ENCODE measurements around the gene CD3E.
"Not testable (repeated sequence)": the region's sequence is repeated elsewhere in the genome, so short reads cannot be mapped to it uniquely, and the experiment has no call there.

Gene CD3E

DNA sequence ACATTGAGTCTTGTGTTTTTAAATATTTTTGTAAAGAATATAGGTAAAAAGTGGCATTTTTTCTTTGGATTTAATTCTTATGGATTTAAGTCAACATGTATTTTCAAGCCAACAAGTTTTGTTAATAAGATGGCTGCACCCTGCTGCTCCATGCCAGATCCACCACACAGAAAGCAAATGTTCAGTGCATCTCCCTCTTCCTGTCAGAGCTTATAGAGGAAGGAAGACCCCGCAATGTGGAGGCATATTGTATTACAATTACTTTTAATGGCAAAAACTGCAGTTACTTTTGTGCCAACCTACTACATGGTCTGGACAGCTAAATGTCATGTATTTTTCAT is 333 bp upstream of the CD3E start:
- no peak overlapping the region for H3K9ac ChIP-seq (ENCODE audit: low read length)
- H2AFZ ChIP-seq (ENCODE audit: low read length) = peak overlapping the region; percentile 59
- peak overlapping the region; percentile 23; the same call in 1 of the 2 replicates for H3K4me2 ChIP-seq (ENCODE audit: low read depth, low read length)
- DNase-seq = no peak
- no peaks in the 10 kb centered on the region for H3K9me3 ChIP-seq (replicated peaks; ENCODE audit: insufficient read depth, low read length)
- no peaks in the 10 kb centered on the region for H3F3A ChIP-seq (ENCODE audit: insufficient read depth, low read length)
- H3K4me1 ChIP-seq (ENCODE audit: low read length) = peaks cover 10% of the 10 kb centered on the region
- H3K36me3 ChIP-seq (replicated peaks; ENCODE audit: insufficient read depth, low read length) = no peaks in the 10 kb centered on the region
- TF ChIP-seq EZH2 (optimal IDR thresholded peaks at IDR 0.05; ENCODE audit: low read depth, low read length) = no peak
- TF ChIP-seq, protein P1, sequence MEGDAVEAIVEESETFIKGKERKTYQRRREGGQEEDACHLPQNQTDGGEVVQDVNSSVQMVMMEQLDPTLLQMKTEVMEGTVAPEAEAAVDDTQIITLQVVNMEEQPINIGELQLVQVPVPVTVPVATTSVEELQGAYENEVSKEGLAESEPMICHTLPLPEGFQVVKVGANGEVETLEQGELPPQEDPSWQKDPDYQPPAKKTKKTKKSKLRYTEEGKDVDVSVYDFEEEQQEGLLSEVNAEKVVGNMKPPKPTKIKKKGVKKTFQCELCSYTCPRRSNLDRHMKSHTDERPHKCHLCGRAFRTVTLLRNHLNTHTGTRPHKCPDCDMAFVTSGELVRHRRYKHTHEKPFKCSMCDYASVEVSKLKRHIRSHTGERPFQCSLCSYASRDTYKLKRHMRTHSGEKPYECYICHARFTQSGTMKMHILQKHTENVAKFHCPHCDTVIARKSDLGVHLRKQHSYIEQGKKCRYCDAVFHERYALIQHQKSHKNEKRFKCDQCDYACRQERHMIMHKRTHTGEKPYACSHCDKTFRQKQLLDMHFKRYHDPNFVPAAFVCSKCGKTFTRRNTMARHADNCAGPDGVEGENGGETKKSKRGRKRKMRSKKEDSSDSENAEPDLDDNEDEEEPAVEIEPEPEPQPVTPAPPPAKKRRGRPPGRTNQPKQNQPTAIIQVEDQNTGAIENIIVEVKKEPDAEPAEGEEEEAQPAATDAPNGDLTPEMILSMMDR (IDR thresholded peaks at IDR 0.05; ENCODE audit: low read length) = no peak
- no peak for TF ChIP-seq EZH2phosphoT487 (IDR thresholded peaks at IDR 0.05; ENCODE audit: low read length)
- H3K4me3 ChIP-seq (ENCODE audit: low read length) = no peak overlapping the region
- H3K27me3 ChIP-seq (replicated peaks; ENCODE audit: insufficient read depth, low read length) = no peaks in the 10 kb centered on the region
- H4K20me1 ChIP-seq (ENCODE audit: insufficient read depth, low read length) = no peaks in the 10 kb centered on the region
- no peak overlapping the region for H3K27ac ChIP-seq (ENCODE audit: low read length)
- no peaks in the 10 kb centered on the region for H3K79me2 ChIP-seq (ENCODE audit: low read length)
- H3K9me2 ChIP-seq (replicated peaks; ENCODE audit: insufficient read depth, low read length) = no peaks in the 10 kb centered on the region

DNA sequence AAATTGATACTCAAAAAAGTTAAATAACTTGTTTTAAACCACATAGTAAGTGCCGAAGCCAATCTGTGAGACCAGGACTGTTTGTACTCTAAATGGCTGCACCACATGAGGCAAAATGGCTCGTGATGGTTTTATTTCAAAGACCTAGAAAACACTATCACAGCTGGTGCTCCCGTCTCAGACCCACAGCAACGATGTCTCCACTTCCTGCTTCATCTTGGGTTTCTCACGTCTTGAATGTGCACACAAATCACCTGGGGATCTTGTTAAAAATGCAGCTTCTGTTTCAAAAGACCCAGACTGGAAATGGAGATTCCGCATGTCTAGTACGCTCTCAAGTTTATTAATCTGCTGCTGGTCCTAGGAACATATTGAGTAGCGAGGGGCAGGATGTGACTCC is 1.2 kb downstream of the CD3E start:
- Histone ChIP-seq H3K36me3 (replicated peaks; ENCODE audit: insufficient read depth, low read length) (no peaks in the 10 kb centered on the region), H3K9me2 (replicated peaks; ENCODE audit: insufficient read depth, low read length) (no peaks in the 10 kb centered on the region), H3K27me3 (replicated peaks; ENCODE audit: insufficient read depth, low read length) (no peaks in the 10 kb centered on the region), H3F3A (ENCODE audit: insufficient read depth, low read length) (no peaks in the 10 kb centered on the region), H3K4me2 (ENCODE audit: low read depth, low read length) (no peak overlapping the region), H3K4me3 (ENCODE audit: low read length) (no peak overlapping the region), H3K9ac (ENCODE audit: low read length) (no peak overlapping the region), H3K9me3 (replicated peaks; ENCODE audit: insufficient read depth, low read length) (no peaks in the 10 kb centered on the region), H2AFZ (ENCODE audit: low read length) (no peak overlapping the region), H3K4me1 (ENCODE audit: low read length) (peaks cover 10% of the 10 kb centered on the region), H3K27ac (ENCODE audit: low read length) (no peak overlapping the region), H3K79me2 (ENCODE audit: low read length) (no peaks in the 10 kb centered on the region), H4K20me1 (ENCODE audit: insufficient read depth, low read length) (no peaks in the 10 kb centered on the region)
- DNase-seq = no peak
- TF ChIP-seq EZH2 (optimal IDR thresholded peaks at IDR 0.05; ENCODE audit: low read depth, low read length) = no peak
- TF ChIP-seq EZH2phosphoT487 (IDR thresholded peaks at IDR 0.05; ENCODE audit: low read length) = no peak
- TF ChIP-seq, protein P1 (IDR thresholded peaks at IDR 0.05; ENCODE audit: low read length) = no peak

- TF ChIP-seq EZH2 (optimal IDR thresholded peaks at IDR 0.05; ENCODE audit: low read depth, low read length) (no peak), EZH2phosphoT487 (IDR thresholded peaks at IDR 0.05; ENCODE audit: low read length) (no peak)
- TF ChIP-seq, protein P1 (IDR thresholded peaks at IDR 0.05; ENCODE audit: low read length) = no peak
- H3K4me3 ChIP-seq (ENCODE audit: low read length) = no peak overlapping the region
- no peak overlapping the region for H3K4me2 ChIP-seq (ENCODE audit: low read depth, low read length)
- H3F3A ChIP-seq (ENCODE audit: insufficient read depth, low read length) = no peaks in the 10 kb centered on the region
- no peaks in the 10 kb centered on the region for H3K36me3 ChIP-seq (replicated peaks; ENCODE audit: insufficient read depth, low read length)
- H3K9me3 ChIP-seq (replicated peaks; ENCODE audit: insufficient read depth, low read length) = no peaks in the 10 kb centered on the region
- H3K9ac ChIP-seq (ENCODE audit: low read length) = no peak overlapping the region
- H4K20me1 ChIP-seq (ENCODE audit: insufficient read depth, low read length) = no peaks in the 10 kb centered on the region
- no peaks in the 10 kb centered on the region for H3K27me3 ChIP-seq (replicated peaks; ENCODE audit: insufficient read depth, low read length)
- H2AFZ ChIP-seq (ENCODE audit: low read length) = no peak overlapping the region
- H3K27ac ChIP-seq (ENCODE audit: low read length) = no peak overlapping the region
- H3K4me1 ChIP-seq (ENCODE audit: low read length) = peaks cover 10% of the 10 kb centered on the region
- no peaks in the 10 kb centered on the region for H3K9me2 ChIP-seq (replicated peaks; ENCODE audit: insufficient read depth, low read length)
- no peak for DNase-seq
- H3K79me2 ChIP-seq (ENCODE audit: low read length) = no peaks in the 10 kb centered on the region
Measured at GRCh38 chr11:118306556-118306955, 2.0 kb downstream of the CD3E start.

GRCh38 chr11:118308995-118309528 is 4.5 kb downstream of the CD3E start:
- H3K4me1 ChIP-seq (ENCODE audit: low read length); H3K79me2 ChIP-seq (ENCODE audit: low read length); H3K9me2 ChIP-seq (replicated peaks; ENCODE audit: insufficient read depth, low read length); H3K27ac ChIP-seq (ENCODE audit: low read length); H3K9ac ChIP-seq (ENCODE audit: low read length); DNase-seq; H3K4me3 ChIP-seq (ENCODE audit: low read length); H2AFZ ChIP-seq (ENCODE audit: low read length); H3K4me2 ChIP-seq (ENCODE audit: low read depth, low read length); H3K9me3 ChIP-seq (replicated peaks; ENCODE audit: insufficient read depth, low read length); H3K36me3 ChIP-seq (replicated peaks; ENCODE audit: insufficient read depth, low read length); H3F3A ChIP-seq (ENCODE audit: insufficient read depth, low read length); H3K27me3 ChIP-seq (replicated peaks; ENCODE audit: insufficient read depth, low read length); H4K20me1 ChIP-seq (ENCODE audit: insufficient read depth, low read length): not testable (repeated sequence)
